Large intestine (tissue), 3 donors: Measurements from ENCODE around the gene CCM2. TPM values are rescaled to one million over a fixed set of nuclear protein-coding genes. Genes with fewer than 3 reads are reported as not detected.
"Not testable (repeated sequence)": the region's sequence is repeated elsewhere in the genome, so short reads cannot be mapped to it uniquely, and the experiment has no call there.

Source experiments
- DNase-seq, 2 donors: peaks; one replicate each; pipeline versions ENCODE4 v3.0.0 to v3.0.0-alpha.2; 2013
- H3K27ac ChIP-seq: one replicate; pipeline ENCODE4 v1.5.1; 2013; ENCODE audit warnings: low read length
- H3K27me3 ChIP-seq: 2 replicates; pipeline ENCODE4 v1.6.1; 2013; ENCODE audit warnings: low read length; ENCODE audit not compliant: control insufficient read depth, insufficient read depth
- H3K36me3 ChIP-seq: 2 replicates; pipeline ENCODE4 v1.6.1; 2013; ENCODE audit warnings: low read length; ENCODE audit not compliant: control insufficient read depth, insufficient read depth
- H3K4me1 ChIP-seq: one replicate; pipeline ENCODE4 v1.6.1; 2013; ENCODE audit warnings: low read length; ENCODE audit not compliant: control insufficient read depth, insufficient read depth
- H3K4me3 ChIP-seq: one replicate; pipeline ENCODE4 v1.5.1; 2013; ENCODE audit warnings: low read length
- H3K9me3 ChIP-seq: one replicate; pipeline ENCODE4 v1.6.1; 2013; ENCODE audit warnings: mild to moderate bottlenecking, low read depth, low read length, moderate library complexity; ENCODE audit not compliant: control insufficient read depth
- WGBS: methylation state at CpG from one replicate; pipeline ENCODE4 v1.1.5; 2013; ENCODE audit warnings: low lambda C conversion rate; ENCODE audit not compliant: insufficient coverage; 5-methylcytosine and 5-hydroxymethylcytosine counted together
- polyA plus RNA-seq: library from polyadenylated mRNA; unstranded; fragments of 120-200 nt; gene quantifications from one replicate; pipeline ENCODE4 v1.2.1, GENCODE V29; 2013

Gene CCM2
- polyA plus RNA-seq, 1 donor = 19.5 TPM

GRCh38 chr7:45003789-45004188 lies 3.8 kb downstream of the CCM2 start:
- no peak overlapping the region for H3K27ac ChIP-seq
- no peaks in the 10 kb centered on the region for H3K4me1 ChIP-seq
- H3K36me3 ChIP-seq = no peaks in the 10 kb centered on the region
- no peak for DNase-seq
- no peaks in the 10 kb centered on the region for H3K9me3 ChIP-seq
- no CpG with 5 or more reads among the region's 4 CpGs for WGBS
- H3K27me3 ChIP-seq = no peaks in the 10 kb centered on the region
- no peak overlapping the region for H3K4me3 ChIP-seq

DNA sequence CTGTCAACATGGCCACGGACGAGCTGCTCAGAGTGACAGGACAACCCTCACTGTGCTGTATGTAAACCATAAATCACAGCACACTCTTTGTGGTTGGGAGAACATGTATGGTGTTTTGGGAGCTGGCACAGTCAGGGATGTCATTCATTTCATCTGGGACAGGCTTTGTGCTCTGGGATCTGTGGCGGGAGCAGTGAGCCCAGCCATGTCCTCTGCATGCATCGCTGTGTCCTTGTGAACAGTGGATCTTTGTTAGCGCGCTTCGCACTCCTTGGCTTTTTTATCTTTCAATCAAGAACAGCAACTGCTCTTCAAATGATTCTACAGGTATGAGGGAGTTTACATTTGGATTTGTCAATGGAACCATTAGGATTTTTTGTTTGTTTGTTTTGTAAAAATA lies 7.1 kb downstream of the CCM2 start:
- Histone ChIP-seq H3K27ac (no peak overlapping the region), H3K4me3 (no peak overlapping the region), H3K36me3 (no peaks in the 10 kb centered on the region), H3K9me3 (no peaks in the 10 kb centered on the region), H3K27me3 (no peaks in the 10 kb centered on the region), H3K4me1 (no peaks in the 10 kb centered on the region)
- no CpG with 5 or more reads among the region's 7 CpGs for WGBS
- no peak for DNase-seq

DNA sequence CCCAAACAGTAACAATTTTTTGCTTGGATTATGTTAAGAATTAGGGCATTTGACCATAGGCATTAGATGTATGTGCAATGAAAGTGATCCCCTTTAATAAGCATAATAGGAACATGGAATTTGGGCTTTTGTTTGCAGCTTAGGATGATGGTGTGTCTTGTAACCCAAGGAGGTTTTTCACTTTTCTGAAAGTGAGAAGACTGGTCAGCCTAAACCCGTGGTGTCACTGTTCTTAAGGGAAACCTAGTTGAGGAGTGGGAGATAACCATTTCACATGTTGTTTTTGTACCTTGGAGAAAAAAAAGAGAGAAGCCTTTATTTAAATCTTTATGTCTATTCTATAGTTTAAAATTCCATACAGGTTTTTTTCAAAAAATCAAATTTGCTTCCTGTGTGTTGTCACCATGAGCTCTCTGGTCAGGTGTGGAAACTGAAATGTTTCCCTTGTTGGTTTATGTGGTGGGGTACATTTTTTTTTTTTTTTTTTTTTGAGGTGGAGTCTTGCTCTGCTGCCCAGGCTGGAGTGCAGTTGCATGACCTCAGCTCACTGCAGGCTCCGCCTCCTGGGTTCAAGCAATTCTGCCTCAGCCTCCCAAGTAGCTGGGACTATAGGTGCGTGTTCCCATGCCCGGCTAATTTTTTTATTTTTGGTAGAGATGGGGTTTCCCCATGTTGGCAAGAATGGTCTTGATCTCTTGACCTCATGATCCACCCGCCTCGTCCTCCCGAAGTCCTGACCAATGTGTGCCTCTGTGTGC lies 7.7 kb downstream of the CCM2 start:
- Histone ChIP-seq H3K27ac (no peak overlapping the region), H3K4me3 (no peak overlapping the region), H3K4me1 (no peaks in the 10 kb centered on the region), H3K27me3 (no peaks in the 10 kb centered on the region), H3K36me3 (no peaks in the 10 kb centered on the region), H3K9me3 (no peaks in the 10 kb centered on the region)
- no peak for DNase-seq
- no CpG with 5 or more reads among the region's 7 CpGs for WGBS

DNA sequence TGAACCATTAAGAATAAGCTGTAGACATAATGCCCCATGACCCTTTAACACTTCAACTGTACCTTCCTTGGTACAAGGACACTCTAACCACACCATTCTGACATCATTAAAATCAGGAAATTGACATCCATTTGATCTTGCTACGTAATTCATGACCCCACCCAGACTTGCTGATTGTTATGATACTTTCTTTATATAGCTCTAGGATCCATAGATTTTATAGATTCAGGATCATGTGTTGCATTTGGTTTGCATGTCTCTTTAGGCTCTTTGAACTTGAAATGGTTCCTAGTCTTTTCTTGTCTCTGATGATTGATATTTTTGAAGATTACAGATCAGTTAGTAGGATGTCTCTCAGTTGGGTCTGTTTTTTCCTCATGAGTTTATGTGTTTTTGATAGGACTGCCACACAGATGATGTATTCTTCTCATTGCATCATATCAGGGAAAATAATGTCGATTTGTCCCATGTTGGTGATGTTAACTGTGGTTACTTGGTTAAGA lies 13.5 kb downstream of the CCM2 start:
- no CpG with 5 or more reads among the region's 2 CpGs for WGBS

DNA sequence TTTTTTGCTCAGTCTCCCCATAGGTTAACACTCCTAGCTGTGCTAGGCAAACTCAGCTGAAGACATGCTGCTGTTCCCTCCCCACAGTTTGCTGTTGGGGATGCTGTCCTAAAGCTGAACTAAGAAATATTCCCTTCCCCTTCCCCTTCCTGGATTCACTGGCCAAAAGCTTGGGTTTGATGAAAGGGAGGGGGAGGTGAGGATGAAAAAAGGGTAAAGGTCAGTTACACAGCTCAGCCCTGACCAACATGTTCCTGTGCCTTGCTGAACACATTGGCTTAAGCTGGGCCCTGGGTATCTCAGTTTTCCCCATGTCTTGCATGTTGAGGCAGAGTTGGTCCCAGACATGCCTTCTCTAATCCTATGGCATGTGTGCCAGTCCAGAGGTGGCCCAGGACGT lies 15.3 kb downstream of the CCM2 start:
- WGBS = no CpG with 5 or more reads among the region's 1 CpG
- Histone ChIP-seq H3K36me3 (peaks cover 3% of the 10 kb centered on the region), H3K9me3 (no peaks in the 10 kb centered on the region), H3K27ac (no peak overlapping the region), H3K4me3 (no peak overlapping the region), H3K4me1 (no peaks in the 10 kb centered on the region), H3K27me3 (no peaks in the 10 kb centered on the region)
- no peak for DNase-seq

More for the DNA sequence above, 13.5 kb downstream of the CCM2 start:
- DNase-seq = no peak
- Histone ChIP-seq H3K27ac (no peak overlapping the region), H3K4me1 (no peaks in the 10 kb centered on the region), H3K36me3 (no peaks in the 10 kb centered on the region), H3K4me3 (no peak overlapping the region), H3K9me3 (no peaks in the 10 kb centered on the region), H3K27me3 (no peaks in the 10 kb centered on the region)

GRCh38 chr7:45017253-45017652 lies 17.3 kb downstream of the CCM2 start:
- H3K27me3 ChIP-seq = no peaks in the 10 kb centered on the region
- no peaks in the 10 kb centered on the region for H3K4me1 ChIP-seq
- H3K27ac ChIP-seq = no peak overlapping the region
- DNase-seq = no peak
- no peak overlapping the region for H3K4me3 ChIP-seq
- no peaks in the 10 kb centered on the region for H3K9me3 ChIP-seq
- no CpG with 5 or more reads among the region's 3 CpGs for WGBS
- H3K36me3 ChIP-seq = peaks cover 3% of the 10 kb centered on the region

GRCh38 chr7:45020915-45021314 lies 20.9 kb downstream of the CCM2 start:
- Histone ChIP-seq H3K27ac (no peak overlapping the region), H3K27me3 (no peaks in the 10 kb centered on the region)
- no CpG with 5 or more reads among the region's 5 CpGs for WGBS

DNA sequence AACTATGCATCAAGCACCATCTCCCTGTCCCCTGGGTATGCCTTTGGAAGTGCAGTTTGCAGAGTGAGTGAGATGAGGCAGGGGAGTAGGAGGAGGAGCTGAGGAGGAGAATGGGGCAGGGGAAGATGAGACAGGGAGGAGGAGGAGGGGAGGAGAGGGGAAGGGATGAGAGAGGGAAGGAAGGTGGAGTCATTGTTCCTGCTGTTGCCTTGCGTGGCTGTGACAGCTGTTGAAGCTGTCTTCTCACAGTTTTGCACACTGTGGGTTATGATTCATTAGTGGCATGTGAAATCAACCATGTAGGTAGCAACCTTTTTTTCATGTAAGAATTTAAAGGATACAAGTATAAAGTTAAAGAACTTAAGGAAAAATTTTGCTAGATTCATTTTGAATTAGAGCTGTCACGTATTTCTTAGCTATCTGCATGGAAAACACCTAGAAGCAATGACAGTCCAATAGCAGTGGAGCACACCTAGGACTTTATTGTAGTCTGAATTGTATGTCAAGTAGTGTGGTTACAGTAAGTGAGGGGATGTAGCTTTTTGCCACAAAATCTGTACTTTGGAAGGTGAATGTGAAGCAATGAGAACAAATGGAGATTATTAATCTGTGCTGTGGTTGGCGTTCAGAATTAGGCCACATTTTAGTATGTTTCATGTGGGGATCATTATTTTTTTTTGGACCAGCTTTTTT lies 21.7 kb downstream of the CCM2 start:
- Histone ChIP-seq H3K27ac (no peak overlapping the region), H3K36me3 (peaks cover 4% of the 10 kb centered on the region), H3K4me3 (no peak overlapping the region), H3K27me3 (no peaks in the 10 kb centered on the region), H3K4me1 (no peaks in the 10 kb centered on the region), H3K9me3 (no peaks in the 10 kb centered on the region)
- 60% methylated on average over 1 of the region's 3 CpGs for WGBS
- DNase-seq = no peak

More at GRCh38 chr7:45020915-45021314, 20.9 kb downstream of the CCM2 start:
- no peaks in the 10 kb centered on the region for H3K4me1 ChIP-seq
- H3K36me3 ChIP-seq = peaks cover 3% of the 10 kb centered on the region
- DNase-seq = no peak
- H3K9me3 ChIP-seq = no peaks in the 10 kb centered on the region
- H3K4me3 ChIP-seq = no peak overlapping the region

GRCh38 chr7:45024126-45024744 lies 24.2 kb downstream of the CCM2 start:
- DNase-seq = no peak
- Histone ChIP-seq H3K27me3 (no peaks in the 10 kb centered on the region), H3K27ac (no peak overlapping the region), H3K4me3 (no peak overlapping the region), H3K4me1 (no peaks in the 10 kb centered on the region), H3K36me3 (peaks cover 8% of the 10 kb centered on the region), H3K9me3 (no peaks in the 10 kb centered on the region)
- WGBS = 100% methylated on average over 1 of the region's 2 CpGs

- H3K36me3 ChIP-seq, H3K9me3 ChIP-seq, H3K27ac ChIP-seq, DNase-seq, H3K4me3 ChIP-seq, H3K4me1 ChIP-seq, H3K27me3 ChIP-seq: not testable (repeated sequence)
- WGBS = 100% methylated on average over 1 of the region's 12 CpGs
Measured at GRCh38 chr7:45025473-45025872, 25.5 kb downstream of the CCM2 start.
